ENCODE results near the gene SWAP70. TPM values are rescaled to one million over a fixed set of nuclear protein-coding genes. Genes with fewer than 3 reads are reported as not detected.
A peak's percentile ranks its signal among the peaks of the same experiment; 100 is the strongest.

Gene SWAP70
- total and polyA plus RNA-seq, 9 of the 15 experiments (the other 6 are each of a cell fraction or from before 2014, with no cell fraction given): 1.7 to 4.9 (median 3.9) TPM

GRCh38 chr11:9642894-9643293 is 21.0 kb upstream of the SWAP70 start:
- no peaks in the 10 kb centered on the region for H3K79me2 ChIP-seq (ENCODE audit: control insufficient read depth, insufficient read depth, low read length)
- DNase-seq (ENCODE audit: extremely low read depth in 1 of 4, low spot score in 3 of 4) (no peak), FAIRE-seq (no peak), ATAC-seq (no peak)
- H3K9me3 ChIP-seq (replicated peaks; ENCODE audit: control insufficient read depth, insufficient read depth, low read depth, low read length): no peaks in the 10 kb centered on the region
- H3K27ac ChIP-seq (ENCODE audit: extremely low read depth, low read depth, low read length): no peak overlapping the region
- H3K4me2 ChIP-seq (ENCODE audit: insufficient read depth, low read length): no peak overlapping the region
- H3K9ac ChIP-seq (ENCODE audit: insufficient read depth in 1 of 2, low read depth in 2 of 2, low read length in 2 of 2): no peak overlapping the region
- no peaks in the 10 kb centered on the region for H4K20me1 ChIP-seq (replicated peaks; ENCODE audit: control insufficient read depth, insufficient read depth, low read length)
- H3K27me3 ChIP-seq (ENCODE audit: control insufficient read depth in 2 of 2, insufficient read depth in 2 of 2, low read length in 2 of 2): no peaks in the 10 kb centered on the region
- H3K4me3 ChIP-seq: no peak overlapping the region
- POLR2A ChIA-PET: interaction anchor here (0.5 kb wide), 1 partner anchor 16 kb away, joined by 3 read pairs; no protein-coding TSS in a partner anchor
- H2AFZ ChIP-seq (ENCODE audit: low read depth, low read length): peak overlapping the region; percentile 21; the same call in 1 of the 2 replicates
- H3K4me1 ChIP-seq (replicated peaks in 1 of 2; ENCODE audit: control insufficient read depth in 2 of 2, insufficient read depth in 2 of 2, low read length in 2 of 2): peaks cover 0 to 5% of the 10 kb centered on the region in 2 experiments; a peak in 1 of 5 replicates
- BruUV-seq (replicated peaks): no TSS peak
- in situ Hi-C loops (cut with MboI) (no loop called here), intact Hi-C loops (cut with micrococcal nuclease) (no loop called here)
- H3K9me1 ChIP-seq (ENCODE audit: control insufficient read depth, insufficient read depth, low read length): no peaks in the 10 kb centered on the region
- no peaks in the 10 kb centered on the region for H3K36me3 ChIP-seq (ENCODE audit: control insufficient read depth, insufficient read depth, low read length)
- CTCF ChIA-PET (ENCODE audit: low intra/inter-chr PET ratio): no interaction called here
- TF ChIP-seq ZNF134 (CRISPR knock-in tag; conservative IDR thresholded peaks at IDR 0.05): no peak
- TF ChIP-seq, protein P1, sequence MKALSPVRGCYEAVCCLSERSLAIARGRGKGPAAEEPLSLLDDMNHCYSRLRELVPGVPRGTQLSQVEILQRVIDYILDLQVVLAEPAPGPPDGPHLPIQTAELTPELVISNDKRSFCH (CRISPR knock-in tag; IDR thresholded peaks at IDR 0.05): no peak
- TF ChIP-seq, protein P1 (tag; IDR thresholded peaks at IDR 0.05): no peak
- no peak for TF ChIP-seq CHD1 (IDR thresholded peaks at IDR 0.05; ENCODE audit: low read length)
- no peak for TF ChIP-seq NFRKB (IDR thresholded peaks at IDR 0.05; ENCODE audit: low read depth)
- no peak for TF ChIP-seq POLR2AphosphoS2 (IDR thresholded peaks at IDR 0.05; ENCODE audit: low read length)
- no peak for TF ChIP-seq ZHX1 (conservative IDR thresholded peaks at IDR 0.05; ENCODE audit: low read length)
- 12% methylated on average over 2 of the region's 2 CpGs for WGBS (ENCODE audit: insufficient coverage, low coverage, missing lambda C conversion rate)

All from K562 (cell line).